AG04450 (cell line): ENCODE measurements around the gene MXRA7. TPM values are rescaled to one million over a fixed set of nuclear protein-coding genes. Genes with fewer than 3 reads are reported as not detected.

Experiments
- CTCF ChIA-PET: fragments of 300-600, 350-600 bp; formaldehyde crosslinking; extraction: SDS; loops from one replicate; lab custom pipeline; 2022; ENCODE audit warnings: antibody characterized with exemption, inconsistent platforms; lab: Charles Lee
- POLR2A ChIA-PET: fragments of 350-600 bp; formaldehyde crosslinking; extraction: SDS; loops from one replicate; lab custom pipeline; 2021; ENCODE audit warnings: antibody characterized with exemption, inconsistent platforms; lab: Yijun Ruan, JAX
- DNase-seq: peaks from one replicate; pipeline ENCODE4 v3.0.0-alpha.2; 2011; ENCODE audit warnings: low read depth, low spot score
- H3K27ac ChIP-seq: one replicate; pipeline ENCODE4 v1.5.1; 2012; ENCODE audit warnings: low read depth, low read length, control low read depth
- H3K27me3 ChIP-seq: one replicate; pipeline ENCODE4 v1.6.0; 2012; ENCODE audit warnings: low read length; ENCODE audit not compliant: control insufficient read depth, insufficient read depth
- H3K4me3 ChIP-seq: 2 replicates; pipeline ENCODE4 v1.5.1; 2011; ENCODE audit warnings: mild to moderate bottlenecking, low read depth, low read length, control low read depth
- H3K9me3 ChIP-seq: 2 replicates; pipeline ENCODE4 v1.5.1; 2012; ENCODE audit warnings: low read length; ENCODE audit not compliant: control insufficient read depth, insufficient read depth
- CTCF ChIP-seq: IDR thresholded peaks from 2 replicates; pipeline ENCODE4 v1.5.1; 2011; ENCODE audit warnings: low read depth, low read length, control low read depth, inconsistent platforms
- polyA plus RNA-seq: library from polyadenylated mRNA; depleted of rRNA; stranded (reverse); fragments of >200 nt; gene quantifications from 2 replicates; pipeline ENCODE4 v1.2.3, GENCODE V29; 2011

The MXRA7 gene
- polyA plus RNA-seq, 1 experiment: 222 TPM

- Histone ChIP-seq H3K27me3 (no peaks in the 10 kb centered on the region), H3K27ac (no peak overlapping the region), H3K9me3 (no peaks in the 10 kb centered on the region), H3K4me3 (no peak overlapping the region)
- ChIA-PET POLR2A (interaction anchor here (1.0 to 1.2 kb wide), 2 partner anchors 28 to 124 kb away, joined by 3 read pairs; no protein-coding TSS in a partner anchor), CTCF (interaction anchor here (0.7 to 2.2 kb wide), 29 partner anchors 9 to 223 kb away, joined by 3 to 22 read pairs (median 4); partner anchors contain the start of gene MXRA7)
- DNase-seq: peak; percentile 42
- TF ChIP-seq CTCF: peak; percentile 81
Measured at GRCh38 chr17:76681222-76682137, 29.3 kb downstream of the MXRA7 start.

GRCh38 chr17:76679239-76679638 is 31.5 kb downstream of the MXRA7 start:
- no peak overlapping the region for H3K4me3 ChIP-seq
- TF ChIP-seq CTCF: no peak
- ChIA-PET POLR2A (no interaction called here), CTCF (no interaction called here)
- H3K27ac ChIP-seq: no peak overlapping the region
- no peak for DNase-seq
- H3K27me3 ChIP-seq: no peaks in the 10 kb centered on the region
- H3K9me3 ChIP-seq: no peaks in the 10 kb centered on the region

GRCh38 chr17:76678330-76678729 is 32.4 kb downstream of the MXRA7 start:
- DNase-seq: no peak
- TF ChIP-seq CTCF: no peak
- H3K27ac ChIP-seq: no peak overlapping the region
- CTCF ChIA-PET: interaction anchor here (1.1 kb wide), 1 partner anchor 54 kb away, joined by 3 read pairs; no protein-coding TSS in a partner anchor
- no peak overlapping the region for H3K4me3 ChIP-seq
- POLR2A ChIA-PET: no interaction called here
- no peaks in the 10 kb centered on the region for H3K9me3 ChIP-seq
- H3K27me3 ChIP-seq: no peaks in the 10 kb centered on the region

DNA sequence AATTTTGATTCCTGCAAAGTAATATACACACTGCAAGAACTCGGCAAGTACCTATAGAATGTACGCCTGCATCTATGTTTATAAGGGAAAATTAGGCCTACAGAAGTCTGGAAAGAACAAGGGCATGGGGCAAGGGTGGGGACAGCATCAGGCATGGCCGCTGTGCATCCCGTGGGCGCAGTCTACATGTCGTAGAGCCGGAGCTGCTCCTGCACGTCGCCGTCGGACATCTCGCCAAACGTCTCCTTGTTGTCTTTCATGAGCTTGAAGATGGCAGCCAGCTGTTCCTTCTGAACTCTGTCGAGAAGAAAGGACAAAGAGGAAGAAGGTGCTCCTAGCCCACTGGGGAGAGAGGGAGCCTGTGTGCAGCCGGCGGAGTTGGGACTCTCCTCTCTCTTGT is 33.4 kb downstream of the MXRA7 start:
- Histone ChIP-seq H3K4me3 (no peak overlapping the region), H3K27ac (no peak overlapping the region), H3K27me3 (no peaks in the 10 kb centered on the region), H3K9me3 (no peaks in the 10 kb centered on the region)
- ChIA-PET CTCF (interaction anchor here (1.1 kb wide), 1 partner anchor 54 kb away, joined by 3 read pairs; no protein-coding TSS in a partner anchor), POLR2A (no interaction called here)
- DNase-seq: no peak
- TF ChIP-seq CTCF: no peak

- no peak overlapping the region for H3K27ac ChIP-seq
- CTCF ChIA-PET: no interaction called here
- no peak overlapping the region for H3K4me3 ChIP-seq
- H3K9me3 ChIP-seq: no peaks in the 10 kb centered on the region
- no peak for TF ChIP-seq CTCF
- POLR2A ChIA-PET: no interaction called here
- no peaks in the 10 kb centered on the region for H3K27me3 ChIP-seq
- DNase-seq: no peak
Measured at GRCh38 chr17:76676629-76677028, 34.1 kb downstream of the MXRA7 start.
